Central memory CD8-positive, alpha-beta T cell (primary cell): ENCODE data around the gene TMEM132E.
A peak's percentile ranks its signal among the peaks of the same experiment; 100 is the strongest.

Experiments used
- ATAC-seq: fragments of 150-1000 bp; cut with Tn5 transposase; replicated peaks from 2 replicates; pipeline ENCODE4 v1.10.0; 2022; ENCODE audit warnings: mild to moderate bottlenecking, moderate FRiP score, moderate number of reproducible peaks; ENCODE audit not compliant: poor library complexity, severe bottlenecking; ENCODE audit errors: extremely low read depth
- DNase-seq, 2 donors: peaks; one replicate each; pipeline ENCODE4 v3.0.0; 2021; ENCODE audit warnings: low spot score in 2 of 2
- H3K27ac Mint-ChIP-seq: one replicate; pipeline ENCODE4 v1.8.0; 2022; ENCODE audit warnings: low read depth, mild to moderate bottlenecking, moderate library complexity, mixed read lengths
- H3K27me3 Mint-ChIP-seq: one replicate; pipeline ENCODE4 v1.8.0; 2022; ENCODE audit warnings: mixed read lengths
- H3K36me3 Mint-ChIP-seq: one replicate; pipeline ENCODE4 v1.8.0; 2022; ENCODE audit warnings: mild to moderate bottlenecking, moderate library complexity, mixed read lengths; ENCODE audit not compliant: insufficient read depth
- H3K4me1 Mint-ChIP-seq: one replicate; pipeline ENCODE4 v1.8.0; 2022; ENCODE audit warnings: mixed read lengths
- H3K4me3 Mint-ChIP-seq: one replicate; pipeline ENCODE4 v1.8.0; 2022; ENCODE audit warnings: mild to moderate bottlenecking, moderate library complexity, mixed read lengths
- H3K9me3 Mint-ChIP-seq: one replicate; pipeline ENCODE4 v1.8.0; 2022; ENCODE audit warnings: mixed read lengths

TMEM132E gene

DNA sequence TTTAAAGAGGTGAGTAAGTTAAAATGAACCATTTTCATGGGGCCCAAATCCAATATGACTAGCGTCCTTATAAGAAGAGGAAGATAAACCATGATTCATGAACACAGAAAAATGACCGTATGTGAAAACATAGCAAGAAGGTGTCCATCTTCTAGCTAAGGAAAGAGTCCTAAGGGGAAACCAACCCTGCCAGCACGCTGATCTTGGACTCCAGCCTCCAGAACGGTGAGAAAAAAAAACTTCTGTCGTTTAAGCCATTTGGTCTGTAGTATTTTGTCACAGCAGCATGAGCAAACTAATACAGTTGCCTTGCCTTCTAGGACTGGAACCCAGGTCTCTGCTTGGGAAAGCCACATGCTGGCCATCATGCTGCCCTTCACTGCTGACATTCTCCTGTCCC lies 4.2 kb upstream of the TMEM132E start:
- ATAC-seq: no peak
- no peak overlapping the region for H3K27ac Mint-ChIP-seq
- peaks cover 13% of the 10 kb centered on the region for H3K4me1 Mint-ChIP-seq
- H3K36me3 Mint-ChIP-seq: no peaks in the 10 kb centered on the region
- H3K4me3 Mint-ChIP-seq: no peak overlapping the region
- H3K27me3 Mint-ChIP-seq: peaks cover 96% of the 10 kb centered on the region
- H3K9me3 Mint-ChIP-seq: no peaks in the 10 kb centered on the region
- DNase-seq: no peak

DNA sequence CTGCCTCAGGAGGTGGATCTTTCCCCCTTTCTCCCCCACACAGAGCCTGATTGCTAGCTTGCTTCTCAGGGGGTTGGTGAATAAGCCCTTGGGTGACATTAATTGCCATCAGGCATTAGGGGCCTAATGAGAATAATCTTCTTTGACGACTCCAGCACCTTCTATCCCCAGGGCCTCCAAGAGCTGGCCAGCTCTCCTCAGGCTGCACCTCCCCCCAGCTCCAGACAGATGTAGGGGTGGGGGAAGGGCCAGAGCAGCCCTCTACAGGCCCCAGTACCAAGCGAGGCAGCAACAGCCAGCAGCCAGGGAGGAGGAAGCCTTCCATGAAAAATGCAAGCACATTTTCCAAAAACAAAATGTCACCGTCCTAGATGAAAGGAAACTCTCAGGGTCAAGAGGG lies 1.4 kb upstream of the TMEM132E start:
- ATAC-seq: no peak
- H3K4me3 Mint-ChIP-seq: peak overlapping the region; percentile 73
- peaks cover 13% of the 10 kb centered on the region for H3K4me1 Mint-ChIP-seq
- no peaks in the 10 kb centered on the region for H3K36me3 Mint-ChIP-seq
- H3K27me3 Mint-ChIP-seq: peaks cover 85% of the 10 kb centered on the region
- DNase-seq: no peak
- no peaks in the 10 kb centered on the region for H3K9me3 Mint-ChIP-seq
- no peak overlapping the region for H3K27ac Mint-ChIP-seq

DNA sequence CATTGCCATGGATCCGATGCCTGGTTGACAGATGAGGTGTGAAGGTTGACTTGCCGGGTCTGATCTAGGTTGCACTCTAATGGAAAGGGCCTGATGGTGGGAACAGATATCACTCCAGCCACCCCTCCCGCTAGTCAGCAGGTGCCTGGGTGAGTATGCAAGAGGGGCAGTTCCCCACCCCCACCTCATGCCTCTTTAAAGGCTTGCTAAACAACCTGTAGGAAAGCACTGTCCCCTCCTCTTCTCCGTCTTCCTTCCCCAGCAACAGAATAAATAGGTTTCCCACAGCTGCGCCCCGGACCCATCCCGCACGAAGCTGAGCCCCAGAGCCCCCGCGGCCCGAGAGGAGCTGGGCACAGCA lies 746 bp upstream of the TMEM132E start:
- ATAC-seq: no peak
- H3K4me1 Mint-ChIP-seq: peaks cover 13% of the 10 kb centered on the region
- peak overlapping the region; percentile 73 for H3K4me3 Mint-ChIP-seq
- peaks cover 85% of the 10 kb centered on the region for H3K27me3 Mint-ChIP-seq
- no peaks in the 10 kb centered on the region for H3K36me3 Mint-ChIP-seq
- H3K27ac Mint-ChIP-seq: no peak overlapping the region
- no peak for DNase-seq
- H3K9me3 Mint-ChIP-seq: no peaks in the 10 kb centered on the region

DNA sequence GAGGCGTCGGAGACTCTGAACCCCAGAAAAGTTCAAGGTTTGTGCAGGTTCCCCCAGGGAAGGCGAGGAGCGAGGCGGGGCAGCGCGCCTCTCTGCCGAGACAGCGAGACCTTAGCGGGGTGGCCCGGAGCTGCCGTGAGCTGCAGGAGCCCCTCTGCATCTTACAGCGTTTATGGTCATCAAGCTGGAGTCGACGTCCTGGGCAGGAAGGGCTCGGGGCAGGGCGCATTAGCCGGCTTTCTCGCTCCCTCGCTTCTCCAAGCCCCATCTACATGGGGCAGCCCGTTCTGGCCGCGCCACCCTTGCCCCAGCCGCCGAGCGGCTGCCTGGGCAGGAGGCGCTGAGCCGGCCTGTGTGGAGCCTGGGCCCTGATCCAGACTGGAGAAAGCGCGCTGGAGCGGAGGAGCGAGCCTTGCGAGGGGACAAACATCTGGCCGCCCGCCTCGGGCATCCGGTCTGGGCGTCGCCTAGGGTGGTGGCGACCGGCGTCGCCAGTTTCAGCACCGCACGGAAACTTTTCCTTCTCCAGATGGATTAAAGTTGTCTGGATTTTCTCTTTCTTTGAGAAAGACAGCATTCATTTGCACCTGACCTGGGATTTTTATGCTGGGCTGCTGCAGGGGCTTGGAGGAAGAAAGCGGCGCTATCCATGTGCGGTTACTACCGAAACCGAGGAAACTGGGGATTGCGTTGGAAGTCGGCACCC lies 750 bp downstream of the TMEM132E start:
- no peak for ATAC-seq
- no peak for DNase-seq

DNA sequence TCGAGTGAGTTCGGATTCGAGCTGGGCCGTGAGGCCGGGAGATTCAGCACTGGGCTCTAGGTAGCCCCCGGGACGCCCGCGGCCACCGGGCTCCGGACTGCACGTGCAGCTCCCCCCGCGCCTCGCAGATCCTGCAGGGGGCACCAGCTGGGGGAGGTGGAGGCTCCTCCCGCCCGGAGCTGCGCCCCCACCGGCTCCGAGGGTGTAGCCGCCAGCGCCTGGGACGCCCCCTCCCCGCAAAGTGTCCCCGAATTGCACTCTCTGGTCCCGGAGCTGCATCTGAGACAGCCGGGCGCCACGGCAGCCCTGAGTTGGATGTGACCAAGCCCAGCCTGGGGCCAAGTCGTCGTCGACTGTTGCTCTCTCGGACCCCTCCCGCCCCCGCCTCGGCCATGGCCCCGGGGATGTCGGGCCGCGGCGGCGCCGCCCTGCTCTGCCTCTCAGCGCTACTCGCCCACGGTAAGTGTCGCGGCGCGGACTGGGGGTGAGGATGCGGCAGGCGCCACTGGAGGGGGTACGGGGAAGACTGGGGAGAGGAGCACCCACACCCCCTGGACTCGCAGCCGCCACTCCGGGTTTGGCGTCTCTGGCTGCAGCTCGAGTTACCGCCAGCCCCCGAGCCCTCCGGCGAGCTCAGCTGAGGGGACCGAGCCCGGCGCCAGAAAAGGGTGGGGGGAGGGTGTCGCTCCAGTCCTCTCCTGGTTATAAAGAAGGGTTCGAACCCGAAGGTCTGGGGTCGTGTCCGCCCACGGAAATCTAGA lies 1.5 kb downstream of the TMEM132E start:
- ATAC-seq: no peak
- H3K27ac Mint-ChIP-seq: no peak overlapping the region
- no peaks in the 10 kb centered on the region for H3K9me3 Mint-ChIP-seq
- H3K36me3 Mint-ChIP-seq: no peaks in the 10 kb centered on the region
- DNase-seq: no peak
- H3K4me3 Mint-ChIP-seq: peak overlapping the region; percentile 73
- H3K27me3 Mint-ChIP-seq: peaks cover 84% of the 10 kb centered on the region
- peaks cover 13% of the 10 kb centered on the region for H3K4me1 Mint-ChIP-seq

More for the DNA sequence above, 750 bp downstream of the TMEM132E start:
- H3K4me3 Mint-ChIP-seq: peak overlapping the region; percentile 73
- no peaks in the 10 kb centered on the region for H3K36me3 Mint-ChIP-seq
- no peaks in the 10 kb centered on the region for H3K9me3 Mint-ChIP-seq
- H3K27me3 Mint-ChIP-seq: peaks cover 85% of the 10 kb centered on the region
- no peak overlapping the region for H3K27ac Mint-ChIP-seq
- H3K4me1 Mint-ChIP-seq: peaks cover 13% of the 10 kb centered on the region

DNA sequence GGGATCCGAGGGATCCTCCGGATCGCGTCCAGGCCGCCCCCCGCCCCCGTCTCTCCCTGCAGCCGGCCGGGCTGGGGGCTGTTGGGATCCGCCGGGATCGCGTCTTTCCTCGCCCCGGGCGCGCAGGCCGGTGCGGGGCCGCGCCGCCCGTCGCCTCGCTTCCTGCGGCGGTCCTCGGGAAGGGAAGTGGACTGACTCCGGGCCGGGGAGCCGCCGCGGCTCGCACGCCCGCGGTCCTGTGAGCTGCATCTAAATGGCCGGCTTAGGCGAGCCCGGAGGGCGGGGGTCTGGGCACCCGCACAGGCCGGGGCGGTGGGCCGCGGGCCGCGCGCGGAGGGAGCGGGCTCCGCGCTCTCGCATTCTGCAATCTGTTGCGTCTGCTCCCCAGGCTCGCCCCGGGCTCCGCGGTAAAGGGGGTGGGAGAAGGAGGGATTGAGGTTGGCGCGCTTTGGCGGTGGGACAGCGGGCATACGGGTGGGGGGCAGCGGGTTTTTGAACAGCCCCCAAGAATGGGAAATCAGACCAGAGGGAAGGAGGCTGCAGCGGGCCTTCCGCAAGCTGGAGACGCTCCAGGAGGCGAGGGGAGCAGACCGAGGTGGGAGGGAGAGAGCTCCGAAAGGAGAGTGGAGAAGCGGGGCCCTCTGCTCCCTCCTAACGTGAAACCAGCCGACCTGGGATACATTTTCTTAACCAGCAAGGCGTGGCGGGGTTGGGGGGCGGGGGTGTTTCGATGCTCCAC lies 2.2 kb downstream of the TMEM132E start:
- peaks cover 13% of the 10 kb centered on the region for H3K4me1 Mint-ChIP-seq
- H3K27me3 Mint-ChIP-seq: peaks cover 84% of the 10 kb centered on the region
- no peak overlapping the region for H3K27ac Mint-ChIP-seq
- no peak for ATAC-seq
- DNase-seq: no peak
- H3K9me3 Mint-ChIP-seq: no peaks in the 10 kb centered on the region
- no peaks in the 10 kb centered on the region for H3K36me3 Mint-ChIP-seq
- H3K4me3 Mint-ChIP-seq: peak overlapping the region; percentile 25

DNA sequence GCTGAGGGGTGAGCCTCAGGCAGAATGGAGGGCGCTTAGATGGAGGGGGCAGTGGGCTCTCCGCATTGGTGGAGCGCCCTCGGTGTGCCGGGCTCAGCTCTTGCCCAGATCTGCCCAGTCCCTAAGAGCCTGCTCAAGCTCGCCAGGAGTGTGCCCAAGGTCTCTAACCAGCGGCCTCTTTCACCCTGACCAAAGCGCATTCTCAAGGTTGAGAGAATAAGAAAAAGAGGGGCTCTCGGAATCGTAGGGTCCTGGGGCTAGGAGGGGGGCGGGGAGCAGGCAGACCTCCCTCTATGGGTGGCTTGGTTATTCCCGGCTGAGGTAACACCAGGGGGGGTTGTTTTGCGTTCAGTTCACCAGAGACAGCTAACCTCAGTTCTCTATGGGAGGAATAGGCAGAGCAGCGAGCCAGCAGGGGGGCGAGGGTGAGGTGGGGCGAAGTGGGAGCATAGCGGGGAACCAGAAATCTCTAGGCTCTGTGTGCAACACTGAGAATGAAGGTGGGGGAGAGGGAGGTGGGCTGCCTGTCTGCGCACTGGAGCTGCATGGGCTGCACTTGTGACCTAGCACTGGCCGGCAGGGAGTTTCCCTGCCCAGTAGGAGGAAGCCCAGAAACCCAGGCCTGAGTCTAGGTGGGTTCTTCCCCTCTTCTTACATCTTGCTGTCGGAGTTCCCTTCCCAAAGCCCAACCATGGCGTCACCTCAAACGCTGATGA lies 3.0 kb downstream of the TMEM132E start:
- H3K4me3 Mint-ChIP-seq: peak overlapping the region; percentile 25
- peaks cover 13% of the 10 kb centered on the region for H3K4me1 Mint-ChIP-seq
- ATAC-seq (no peak), DNase-seq (no peak)
- H3K36me3 Mint-ChIP-seq: no peaks in the 10 kb centered on the region
- H3K9me3 Mint-ChIP-seq: no peaks in the 10 kb centered on the region
- peaks cover 83% of the 10 kb centered on the region for H3K27me3 Mint-ChIP-seq
- H3K27ac Mint-ChIP-seq: no peak overlapping the region

DNA sequence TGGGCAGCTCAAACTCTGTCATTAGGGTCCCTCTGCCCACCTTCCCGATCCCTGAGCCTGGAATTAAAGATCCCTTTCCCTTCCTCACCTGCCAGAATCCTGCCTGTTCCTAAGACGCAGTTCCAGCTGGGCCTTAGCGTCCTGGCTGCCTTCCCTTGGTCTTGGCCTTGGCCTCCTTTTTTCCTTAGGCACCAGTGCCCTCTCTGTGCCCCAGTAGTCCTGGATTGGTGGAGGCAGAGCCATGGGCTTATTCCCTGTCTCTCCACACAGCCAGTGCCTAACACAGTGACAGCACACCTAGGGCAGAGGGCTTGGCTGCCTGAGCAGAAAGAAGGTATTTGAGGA lies 3.5 kb downstream of the TMEM132E start:
- no peak for DNase-seq
- Mint-ChIP-seq H3K4me3 (no peak overlapping the region), H3K27ac (no peak overlapping the region), H3K27me3 (peaks cover 83% of the 10 kb centered on the region), H3K36me3 (no peaks in the 10 kb centered on the region), H3K4me1 (peaks cover 13% of the 10 kb centered on the region), H3K9me3 (no peaks in the 10 kb centered on the region)
- no peak for ATAC-seq

DNA sequence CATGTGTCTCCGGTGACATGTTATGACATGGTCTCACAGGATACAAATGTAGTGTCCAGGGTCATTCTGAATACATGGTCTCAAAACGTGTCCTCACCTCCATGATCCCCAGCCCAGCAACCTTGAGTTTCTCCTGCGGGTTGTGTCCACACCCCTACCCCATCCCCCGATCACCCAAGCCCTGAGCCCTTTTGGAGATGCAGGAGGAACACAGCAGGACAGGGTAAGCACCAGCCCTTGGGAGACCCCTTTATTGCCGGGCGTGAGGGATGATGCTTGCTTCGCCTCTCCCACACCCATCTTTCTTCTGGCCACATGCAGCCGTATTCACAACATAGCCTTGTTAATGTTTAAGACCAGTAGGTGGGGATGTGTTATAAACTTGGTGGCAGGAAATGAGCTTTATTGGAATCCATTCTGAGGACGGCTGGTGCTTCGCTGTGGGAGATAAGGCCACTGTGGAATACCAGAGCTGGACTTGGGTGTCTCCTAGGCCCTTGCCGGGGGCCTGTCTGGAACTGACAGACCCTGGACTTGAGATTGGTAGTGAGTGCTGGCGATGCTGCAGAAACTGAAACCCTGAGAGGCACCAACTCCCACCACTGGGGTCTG lies 5.5 kb downstream of the TMEM132E start:
- H3K36me3 Mint-ChIP-seq: no peaks in the 10 kb centered on the region
- ATAC-seq: no peak

DNA sequence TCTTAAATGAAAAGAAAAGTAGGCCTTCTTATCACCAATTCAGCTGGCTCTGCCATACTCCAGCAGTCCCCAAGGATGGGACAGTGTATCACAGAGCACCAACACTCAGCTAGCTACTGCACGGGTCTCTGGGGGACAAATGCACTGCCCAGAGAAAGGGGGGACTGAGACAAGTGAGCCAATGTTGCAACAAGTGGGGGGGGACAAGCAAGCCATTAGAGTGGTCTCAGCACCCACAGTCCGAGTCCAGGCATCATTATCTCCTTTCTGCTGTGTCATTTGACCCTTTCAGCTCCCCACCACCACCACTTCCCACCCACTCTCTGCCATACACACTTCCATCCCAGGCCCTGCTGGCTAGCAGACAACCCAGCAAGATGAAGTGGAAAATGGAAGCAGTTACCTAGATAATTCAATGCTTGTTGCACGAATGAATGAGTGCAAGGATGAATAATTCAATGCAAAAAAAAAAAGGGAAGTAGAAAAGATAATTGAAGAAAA lies 7.0 kb downstream of the TMEM132E start:
- no peaks in the 10 kb centered on the region for H3K4me1 Mint-ChIP-seq
- no peak overlapping the region for H3K27ac Mint-ChIP-seq
- DNase-seq: no peak
- ATAC-seq: no peak
- H3K36me3 Mint-ChIP-seq: no peaks in the 10 kb centered on the region
- H3K4me3 Mint-ChIP-seq: no peak overlapping the region
- no peaks in the 10 kb centered on the region for H3K9me3 Mint-ChIP-seq
- H3K27me3 Mint-ChIP-seq: peaks cover 98% of the 10 kb centered on the region

More for the DNA sequence above, 5.5 kb downstream of the TMEM132E start:
- no peak for DNase-seq
- Mint-ChIP-seq H3K4me1 (no peaks in the 10 kb centered on the region), H3K9me3 (no peaks in the 10 kb centered on the region), H3K4me3 (no peak overlapping the region), H3K27me3 (peaks cover 84% of the 10 kb centered on the region), H3K27ac (no peak overlapping the region)

DNA sequence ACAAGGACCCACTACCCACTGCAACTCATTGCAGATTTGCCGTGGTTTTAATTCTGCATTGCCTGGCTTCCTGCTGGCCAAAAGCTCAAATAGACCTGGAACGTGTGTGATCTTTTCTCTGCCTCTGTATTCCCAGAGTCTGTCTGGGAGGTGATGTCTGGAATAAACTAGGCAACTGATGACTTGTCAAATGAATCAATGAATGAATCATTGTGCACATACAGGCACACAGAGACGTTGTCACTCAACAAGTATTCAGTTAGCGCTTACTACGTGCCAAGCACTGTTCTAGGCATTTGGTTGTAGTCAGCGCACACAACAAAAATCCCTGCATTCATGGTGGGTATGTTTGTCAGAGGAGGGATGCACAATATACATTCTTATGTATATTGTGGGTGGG lies 8.9 kb downstream of the TMEM132E start:
- H3K36me3 Mint-ChIP-seq: no peaks in the 10 kb centered on the region
- ATAC-seq (no peak), DNase-seq (no peak)
- no peak overlapping the region for H3K27ac Mint-ChIP-seq
- peaks cover 98% of the 10 kb centered on the region for H3K27me3 Mint-ChIP-seq
- no peak overlapping the region for H3K4me3 Mint-ChIP-seq
- no peaks in the 10 kb centered on the region for H3K9me3 Mint-ChIP-seq
- H3K4me1 Mint-ChIP-seq: no peaks in the 10 kb centered on the region
